ENCODE measurements around the gene SNX25.
A peak's percentile ranks its signal among the peaks of the same experiment; 100 is the strongest.

Gene SNX25

GRCh38 chr4:185270885-185271284 lies 61.5 kb downstream of the SNX25 start:
- no peak for DNase-seq

GRCh38 chr4:185272245-185272644 lies 62.8 kb downstream of the SNX25 start:
- no peak for DNase-seq

- no peak for DNase-seq
Measured at GRCh38 chr4:185275501-185275900, 66.1 kb downstream of the SNX25 start.

GRCh38 chr4:185276036-185276435 lies 66.6 kb downstream of the SNX25 start:
- DNase-seq, result no peak

GRCh38 chr4:185278716-185279115 lies 69.3 kb downstream of the SNX25 start:
- no peak for DNase-seq

- no peak for DNase-seq
Measured at GRCh38 chr4:185280608-185281007, 71.2 kb downstream of the SNX25 start.

- no peak for DNase-seq
Measured at GRCh38 chr4:185282968-185283367, 73.6 kb downstream of the SNX25 start.

GRCh38 chr4:185283723-185284122 lies 74.3 kb downstream of the SNX25 start:
- no peak for DNase-seq

- DNase-seq, result no peak
Measured at GRCh38 chr4:185285632-185286393, 76.4 kb downstream of the SNX25 start.

- DNase-seq, result no peak
Measured at GRCh38 chr4:185286571-185286970, 77.2 kb downstream of the SNX25 start.

- DNase-seq, result no peak
Measured at GRCh38 chr4:185287031-185287430, 77.6 kb downstream of the SNX25 start.

GRCh38 chr4:185290018-185290607 lies 80.7 kb downstream of the SNX25 start:
- no peak for DNase-seq

GRCh38 chr4:185290656-185291055 lies 81.3 kb downstream of the SNX25 start:
- no peak for DNase-seq

GRCh38 chr4:185293202-185293601 lies 83.8 kb downstream of the SNX25 start:
- no peak for DNase-seq

- no peak for DNase-seq
Measured at GRCh38 chr4:185296665-185297460, 87.5 kb downstream of the SNX25 start.

- no peak for DNase-seq
Measured at GRCh38 chr4:185298728-185299430, 89.5 kb downstream of the SNX25 start.

- DNase-seq, result no peak
Measured at GRCh38 chr4:185304541-185304940, 95.1 kb downstream of the SNX25 start.

- DNase-seq, result peak; percentile 17
Measured at GRCh38 chr4:185304944-185305690, 95.7 kb downstream of the SNX25 start.

GRCh38 chr4:185305979-185306442 lies 96.6 kb downstream of the SNX25 start:
- DNase-seq, result no peak

GRCh38 chr4:185307136-185307950 lies 97.9 kb downstream of the SNX25 start:
- no peak for DNase-seq

- no peak for DNase-seq
Measured at GRCh38 chr4:185309770-185310169, 100.4 kb downstream of the SNX25 start.

All from activated CD4-positive, alpha-beta T cell treated with anti-CD3 and anti-CD28 coated beads for 48 hours (primary cell).